CD4-positive, alpha-beta T cell treated with Interleukin-15 for 1 hour (primary cell): Measurements from ENCODE around the gene ANKRD6.

Experiments
- DNase-seq: peaks from one replicate; pipeline ENCODE4 v3.0.0-alpha.2; 2020

The ANKRD6 gene

GRCh38 chr6:89518352-89519055, 85.6 kb downstream of the ANKRD6 start:
- no peak for DNase-seq

- DNase-seq = no peak
Measured at GRCh38 chr6:89520736-89521135, 87.8 kb downstream of the ANKRD6 start.

GRCh38 chr6:89522778-89523177, 89.8 kb downstream of the ANKRD6 start:
- no peak for DNase-seq

- no peak for DNase-seq
Measured at GRCh38 chr6:89525786-89526562, 93.0 kb downstream of the ANKRD6 start.

GRCh38 chr6:89526563-89526869, 93.6 kb downstream of the ANKRD6 start:
- DNase-seq = no peak

- DNase-seq = no peak
Measured at GRCh38 chr6:89527634-89528033, 94.7 kb downstream of the ANKRD6 start.

- DNase-seq = no peak
Measured at GRCh38 chr6:89528866-89529265, 95.9 kb downstream of the ANKRD6 start.

GRCh38 chr6:89530982-89531381, 98.0 kb downstream of the ANKRD6 start:
- no peak for DNase-seq

GRCh38 chr6:89536231-89536630, 103.3 kb downstream of the ANKRD6 start:
- no peak for DNase-seq

- no peak for DNase-seq
Measured at GRCh38 chr6:89539779-89540178, 106.8 kb downstream of the ANKRD6 start.

GRCh38 chr6:89542081-89542857, 109.3 kb downstream of the ANKRD6 start:
- DNase-seq = no peak

GRCh38 chr6:89542866-89543265, 109.9 kb downstream of the ANKRD6 start:
- DNase-seq = no peak

- no peak for DNase-seq
Measured at GRCh38 chr6:89547281-89547680, 114.3 kb downstream of the ANKRD6 start.

- no peak for DNase-seq
Measured at GRCh38 chr6:89553431-89553830, 120.5 kb downstream of the ANKRD6 start.

GRCh38 chr6:89554106-89554505, 121.2 kb downstream of the ANKRD6 start:
- no peak for DNase-seq

- DNase-seq = no peak
Measured at GRCh38 chr6:89555031-89555430, 122.1 kb downstream of the ANKRD6 start.

GRCh38 chr6:89555806-89556205, 122.9 kb downstream of the ANKRD6 start:
- DNase-seq = no peak

- no peak for DNase-seq
Measured at GRCh38 chr6:89559487-89559886, 126.5 kb downstream of the ANKRD6 start.

- DNase-seq = no peak
Measured at GRCh38 chr6:89562093-89562973, 129.4 kb downstream of the ANKRD6 start.

GRCh38 chr6:89563866-89564265, 130.9 kb downstream of the ANKRD6 start:
- no peak for DNase-seq

GRCh38 chr6:89564752-89565427, 131.9 kb downstream of the ANKRD6 start:
- DNase-seq = no peak
